SK-N-SH (cell line): ENCODE results near the gene ETNK2.

Experiments used
- EP300 ChIP-seq, 2 experiments: IDR thresholded peaks; 2 replicates each; pipeline versions ENCODE4 v1.4.0 to v1.6.1; 2012; ENCODE audit warnings: borderline replicate concordance in 1 of 2, low read depth in 1 of 2, low read length in 1 of 2
- JUND ChIP-seq: IDR thresholded peaks from 2 replicates; pipeline ENCODE4 v1.4.0; 2012
- POLR2AphosphoS5 ChIP-seq: IDR thresholded peaks from 2 replicates; pipeline ENCODE4 v1.6.1; 2012; ENCODE audit warnings: low read depth, low read length
- SIN3A ChIP-seq: IDR thresholded peaks from 2 replicates; pipeline ENCODE4 v1.6.1; 2012; ENCODE audit warnings: low read depth, mild to moderate bottlenecking, low read length, moderate library complexity, borderline replicate concordance
- TAF1 ChIP-seq: IDR thresholded peaks from 2 replicates; pipeline ENCODE4 v1.6.1; 2012; ENCODE audit warnings: low read depth, mild to moderate bottlenecking, low read length, moderate library complexity, borderline replicate concordance
- USF2 ChIP-seq: fragments of 150-350 bp; IDR thresholded peaks from 2 replicates; pipeline ENCODE4 v1.6.1; 2017; ENCODE audit warnings: antibody characterized with exemption, low read length, low read depth, borderline replicate concordance
- TF ChIP-seq, protein P1 (sequence below): IDR thresholded peaks from 2 replicates; pipeline ENCODE4 v1.6.1; 2012; ENCODE audit warnings: mild to moderate bottlenecking, low read depth, low read length, moderate library complexity

- no peak for TF ChIP-seq JUND
- no peak for TF ChIP-seq USF2
- TF ChIP-seq TAF1: no peak
- no peak for TF ChIP-seq SIN3A
- TF ChIP-seq POLR2AphosphoS5: no peak
- TF ChIP-seq, protein P1, sequence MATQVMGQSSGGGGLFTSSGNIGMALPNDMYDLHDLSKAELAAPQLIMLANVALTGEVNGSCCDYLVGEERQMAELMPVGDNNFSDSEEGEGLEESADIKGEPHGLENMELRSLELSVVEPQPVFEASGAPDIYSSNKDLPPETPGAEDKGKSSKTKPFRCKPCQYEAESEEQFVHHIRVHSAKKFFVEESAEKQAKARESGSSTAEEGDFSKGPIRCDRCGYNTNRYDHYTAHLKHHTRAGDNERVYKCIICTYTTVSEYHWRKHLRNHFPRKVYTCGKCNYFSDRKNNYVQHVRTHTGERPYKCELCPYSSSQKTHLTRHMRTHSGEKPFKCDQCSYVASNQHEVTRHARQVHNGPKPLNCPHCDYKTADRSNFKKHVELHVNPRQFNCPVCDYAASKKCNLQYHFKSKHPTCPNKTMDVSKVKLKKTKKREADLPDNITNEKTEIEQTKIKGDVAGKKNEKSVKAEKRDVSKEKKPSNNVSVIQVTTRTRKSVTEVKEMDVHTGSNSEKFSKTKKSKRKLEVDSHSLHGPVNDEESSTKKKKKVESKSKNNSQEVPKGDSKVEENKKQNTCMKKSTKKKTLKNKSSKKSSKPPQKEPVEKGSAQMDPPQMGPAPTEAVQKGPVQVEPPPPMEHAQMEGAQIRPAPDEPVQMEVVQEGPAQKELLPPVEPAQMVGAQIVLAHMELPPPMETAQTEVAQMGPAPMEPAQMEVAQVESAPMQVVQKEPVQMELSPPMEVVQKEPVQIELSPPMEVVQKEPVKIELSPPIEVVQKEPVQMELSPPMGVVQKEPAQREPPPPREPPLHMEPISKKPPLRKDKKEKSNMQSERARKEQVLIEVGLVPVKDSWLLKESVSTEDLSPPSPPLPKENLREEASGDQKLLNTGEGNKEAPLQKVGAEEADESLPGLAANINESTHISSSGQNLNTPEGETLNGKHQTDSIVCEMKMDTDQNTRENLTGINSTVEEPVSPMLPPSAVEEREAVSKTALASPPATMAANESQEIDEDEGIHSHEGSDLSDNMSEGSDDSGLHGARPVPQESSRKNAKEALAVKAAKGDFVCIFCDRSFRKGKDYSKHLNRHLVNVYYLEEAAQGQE: no peak
- TF ChIP-seq EP300 (IDR thresholded peaks at IDR 0.05; ENCODE audit: borderline replicate concordance in 1 of 2, low read depth in 1 of 2, low read length in 1 of 2): no peak
Observed at GRCh38 chr1:204131978-204132377, 19.9 kb downstream of the ETNK2 start.
